ENCODE measurements around the gene DPRX.

DPRX gene, protein sequence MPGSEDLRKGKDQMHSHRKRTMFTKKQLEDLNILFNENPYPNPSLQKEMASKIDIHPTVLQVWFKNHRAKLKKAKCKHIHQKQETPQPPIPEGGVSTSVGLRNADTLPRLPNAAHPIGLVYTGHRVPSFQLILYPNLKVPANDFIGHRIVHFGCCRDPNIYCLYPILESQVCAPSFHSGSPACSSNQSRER

GRCh38 chr19:53631949-53632407 is at the start of gene DPRX:
Gene DPRX (plus strand): TSS chr19:53631999. CDS start chr19:53632107, 108 bp downstream.
- DNase-seq, result no peak

- DNase-seq, result no peak
Measured at GRCh38 chr19:53583181-53583580, 48.6 kb upstream of the DPRX start.

DNA sequence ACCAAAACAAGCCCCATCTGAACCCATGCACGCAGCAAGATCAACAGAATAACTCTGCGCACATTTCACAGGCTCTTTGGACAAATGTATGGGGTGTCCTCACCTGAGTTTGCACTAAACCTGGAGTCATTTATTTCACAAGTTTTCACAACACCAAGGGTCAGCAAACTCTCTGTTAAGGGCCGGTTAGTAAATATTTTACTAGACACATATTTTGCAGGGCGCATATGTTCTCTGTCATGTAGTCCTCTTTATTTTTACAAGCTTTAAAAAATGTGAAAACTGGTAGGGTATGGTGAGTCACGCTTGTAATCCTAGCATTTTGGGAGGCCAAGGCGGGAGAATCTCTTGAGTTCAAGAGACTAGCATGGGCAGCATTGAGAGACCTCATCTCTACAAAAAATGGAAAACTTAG is 45.5 kb upstream of the DPRX start:
- DNase-seq, result no peak

- no peak for DNase-seq
Measured at GRCh38 chr19:53594811-53595509, 36.8 kb upstream of the DPRX start.

DNA sequence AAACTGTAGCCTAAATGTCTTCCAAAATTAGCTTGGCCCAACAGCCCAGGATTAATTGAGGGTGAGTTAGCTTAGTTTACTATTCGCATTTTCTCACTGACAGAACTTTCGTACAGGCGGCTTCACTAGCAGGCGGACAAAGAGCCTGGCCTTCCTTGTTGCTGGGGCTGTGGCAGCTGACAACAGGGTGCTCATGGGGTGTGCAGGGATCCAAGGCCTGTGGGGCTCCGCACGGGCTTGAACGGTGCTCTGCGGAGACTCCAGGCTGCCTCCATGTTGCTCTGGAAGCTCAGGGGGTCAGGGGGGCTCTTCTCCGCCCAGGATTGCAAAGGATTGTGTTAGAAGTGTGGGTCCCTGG is 36.3 kb upstream of the DPRX start:
- DNase-seq, result no peak

- no peak for DNase-seq
Measured at GRCh38 chr19:53596056-53596455, 35.7 kb upstream of the DPRX start.

DNA sequence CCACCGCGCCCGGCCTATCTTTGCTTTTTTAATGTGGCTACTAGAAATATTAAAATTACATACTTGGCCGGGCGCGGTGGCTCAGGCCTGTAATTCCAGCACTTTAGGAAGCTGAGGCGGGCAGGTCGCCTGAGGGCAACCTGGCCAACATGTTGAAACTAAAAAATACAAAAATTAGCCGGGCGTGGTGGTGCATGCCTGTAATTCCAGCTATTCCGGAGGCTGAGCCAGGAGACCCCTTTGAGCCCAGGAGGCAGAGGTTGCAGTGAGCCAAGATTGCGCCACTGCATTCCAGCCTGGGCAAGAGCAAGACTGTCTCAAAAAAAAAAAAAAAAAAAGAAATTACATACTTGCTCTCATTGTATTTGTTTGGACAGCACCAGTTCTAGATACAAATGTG is 34.8 kb upstream of the DPRX start:
- no peak for DNase-seq

- no peak for DNase-seq
Measured at GRCh38 chr19:53598361-53598760, 33.4 kb upstream of the DPRX start.

DNA sequence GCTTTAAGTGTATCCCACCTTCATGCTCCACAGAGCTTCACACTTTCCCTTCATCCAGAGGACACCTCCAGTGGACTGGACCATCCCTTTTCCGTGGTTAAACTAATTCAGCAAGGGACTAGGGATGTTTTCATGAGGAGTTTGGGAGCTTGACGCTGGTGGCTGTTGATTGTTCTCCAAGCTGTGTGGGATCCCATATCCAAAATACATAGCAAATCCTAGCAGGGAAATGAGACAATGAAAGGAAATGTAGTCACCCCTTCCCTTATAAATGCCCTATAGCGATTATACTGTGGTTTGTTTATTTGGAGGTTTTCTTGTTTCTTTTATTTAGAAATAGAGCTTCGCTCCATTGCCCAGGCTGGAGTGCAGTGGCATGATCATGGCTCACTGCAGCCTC is 31.6 kb upstream of the DPRX start:
- DNase-seq, result no peak

GRCh38 chr19:53606031-53606430 is 25.8 kb upstream of the DPRX start:
- DNase-seq, result no peak

DNA sequence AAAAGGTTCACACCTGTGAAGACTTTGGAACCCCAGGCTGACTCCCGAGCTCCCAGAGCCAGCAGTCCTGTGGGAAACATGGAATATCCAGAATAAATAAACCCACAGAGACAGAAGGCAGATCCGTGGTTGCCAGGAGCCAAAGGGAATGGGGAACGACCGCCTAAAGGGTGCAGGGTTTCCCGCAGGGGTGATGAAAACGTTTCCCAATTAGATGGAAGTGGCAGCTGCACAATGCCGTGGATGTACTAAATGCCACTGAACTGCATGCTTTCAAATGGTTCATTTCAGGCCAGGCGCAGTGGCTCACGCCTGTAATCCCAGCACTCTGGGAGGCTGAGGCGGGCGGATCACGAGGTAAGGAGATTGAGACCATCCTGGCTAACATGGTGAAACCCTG is 23.4 kb upstream of the DPRX start:
- no peak for DNase-seq

DNA sequence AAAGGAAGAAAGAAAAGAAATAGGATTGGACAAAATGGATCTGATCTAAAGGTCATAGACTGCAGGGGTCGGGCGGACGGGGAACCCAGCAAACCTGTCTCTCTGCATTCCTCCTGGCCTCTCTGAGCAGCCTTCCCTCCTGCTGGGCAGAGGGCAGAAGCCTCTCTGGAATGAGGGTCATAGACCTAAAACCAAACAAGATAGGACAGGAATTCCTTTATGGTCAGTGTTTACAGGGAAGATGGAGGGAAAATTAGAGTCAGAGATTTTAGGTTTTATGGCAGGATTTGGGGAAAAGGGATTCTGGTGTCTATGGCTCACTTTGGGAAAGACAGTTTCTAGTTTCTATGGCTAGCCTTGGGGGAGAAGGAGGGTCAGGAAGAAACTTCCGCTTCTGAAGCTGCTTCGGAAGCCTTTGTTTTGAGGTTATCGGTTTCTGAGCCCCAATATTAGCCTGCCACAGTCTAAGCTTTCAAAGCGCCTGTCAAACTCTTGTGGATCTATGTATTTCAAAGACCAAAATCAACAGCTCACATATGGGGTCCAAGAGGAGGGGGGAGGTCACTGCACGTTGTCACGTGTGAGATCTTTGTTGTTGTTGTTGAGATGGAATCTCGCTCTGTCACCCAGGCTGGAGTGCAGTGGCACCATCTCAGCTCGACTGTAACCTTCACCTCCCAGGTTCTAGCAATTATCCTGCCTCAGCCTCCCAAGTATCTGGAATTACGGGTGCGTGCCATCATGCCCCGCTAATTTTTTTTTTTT is 18.9 kb upstream of the DPRX start:
- no peak for DNase-seq

DNA sequence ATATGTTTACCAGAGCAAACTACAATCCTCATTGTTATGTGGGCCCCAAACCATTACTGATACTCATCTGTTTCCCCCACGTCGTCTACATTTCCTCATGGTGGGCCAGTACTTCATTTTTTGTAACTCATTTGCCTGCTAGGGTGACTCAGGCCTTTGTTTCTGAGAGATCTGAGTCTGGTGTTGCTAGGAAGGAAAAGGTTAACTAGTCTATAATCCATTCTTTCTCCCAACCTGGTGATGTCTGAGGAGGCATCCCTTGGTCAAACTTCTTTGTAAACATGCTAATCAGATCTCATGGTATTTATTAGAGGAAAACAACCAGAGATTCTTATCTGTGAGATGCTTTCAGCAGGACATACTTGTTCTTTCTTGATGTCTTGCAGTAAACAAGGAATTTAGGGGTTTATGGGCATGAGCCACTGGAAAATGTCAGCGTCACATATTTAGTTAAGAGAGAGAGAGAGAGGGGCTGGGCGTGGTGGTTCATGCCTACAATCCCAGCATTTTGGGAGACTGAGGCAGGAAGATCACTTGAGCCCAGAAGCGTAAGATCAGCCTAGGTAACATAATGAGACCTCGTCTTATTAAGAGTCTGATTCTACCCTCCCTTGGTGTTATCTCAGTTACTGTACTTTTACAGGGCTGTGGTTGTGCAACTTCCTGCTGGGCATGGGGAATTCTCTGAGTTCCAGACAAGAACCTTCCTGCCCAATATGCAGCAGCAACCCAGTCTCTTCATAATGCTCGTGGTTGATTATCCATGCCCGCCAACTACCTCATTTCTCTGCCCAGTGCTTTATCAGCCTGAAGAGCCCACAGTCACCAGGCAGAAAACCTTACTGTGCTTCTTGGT is 9.7 kb upstream of the DPRX start:
- DNase-seq, result no peak

DNA sequence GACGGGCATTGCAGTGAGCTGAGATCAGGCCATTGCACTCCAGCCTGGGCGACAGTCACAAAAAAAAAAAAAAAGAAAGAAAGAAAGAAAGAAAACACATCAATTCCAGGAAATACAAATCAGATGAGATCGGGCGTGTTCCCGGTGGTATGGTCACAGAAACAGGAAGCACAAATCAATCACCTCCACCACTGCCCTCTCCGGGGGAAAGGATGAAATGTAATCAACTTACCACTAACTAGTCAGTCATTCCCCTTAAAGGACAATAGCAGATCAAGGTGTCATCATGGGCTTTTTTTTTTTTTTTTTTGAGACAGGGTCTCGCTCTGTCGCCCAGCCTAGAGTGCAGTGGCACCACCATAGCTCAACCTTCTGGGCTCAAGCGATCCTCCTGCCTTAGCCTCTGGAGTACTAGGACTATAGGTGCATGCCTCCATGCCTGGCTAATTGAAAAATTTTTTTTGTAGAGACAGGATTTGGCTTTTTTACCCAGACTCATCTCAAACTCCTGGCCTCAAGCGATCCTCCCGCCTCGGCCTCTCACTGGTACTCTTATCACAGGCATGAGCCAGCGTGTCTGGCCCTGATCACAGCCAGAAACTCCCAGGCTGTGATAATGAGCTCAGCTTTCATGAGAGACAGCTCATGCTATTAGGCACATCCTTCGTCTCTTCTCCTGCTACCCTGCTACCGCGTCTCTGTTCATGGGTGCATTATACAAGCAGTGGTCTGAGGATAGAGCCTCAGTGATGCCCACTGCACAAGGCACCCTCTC is 6.8 kb upstream of the DPRX start:
- no peak for DNase-seq

DNA sequence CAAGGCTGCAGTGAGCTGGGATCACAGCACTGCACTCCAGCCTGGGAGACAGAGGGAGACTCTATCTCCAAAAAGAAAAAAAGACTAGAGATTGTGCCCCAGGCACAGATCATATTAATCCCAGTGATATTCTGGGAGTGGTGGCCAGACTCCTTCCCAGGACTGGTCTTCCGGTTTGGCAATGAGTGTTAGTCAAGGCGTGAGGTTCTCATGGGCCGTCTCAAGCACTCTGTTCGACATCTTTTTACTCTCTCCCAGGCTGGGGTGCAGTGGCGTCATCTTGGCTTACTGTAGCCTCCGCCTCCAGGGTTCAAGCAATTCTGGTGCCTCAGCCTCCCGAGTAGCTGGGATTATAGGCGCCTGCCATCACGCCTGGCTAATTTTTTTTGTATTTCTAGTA is 5.3 kb upstream of the DPRX start:
- no peak for DNase-seq

GRCh38 chr19:53626976-53627375 is 4.8 kb upstream of the DPRX start:
- no peak for DNase-seq

- DNase-seq, result no peak
Measured at GRCh38 chr19:53634768-53635167, 3.0 kb downstream of the DPRX start.

DNA sequence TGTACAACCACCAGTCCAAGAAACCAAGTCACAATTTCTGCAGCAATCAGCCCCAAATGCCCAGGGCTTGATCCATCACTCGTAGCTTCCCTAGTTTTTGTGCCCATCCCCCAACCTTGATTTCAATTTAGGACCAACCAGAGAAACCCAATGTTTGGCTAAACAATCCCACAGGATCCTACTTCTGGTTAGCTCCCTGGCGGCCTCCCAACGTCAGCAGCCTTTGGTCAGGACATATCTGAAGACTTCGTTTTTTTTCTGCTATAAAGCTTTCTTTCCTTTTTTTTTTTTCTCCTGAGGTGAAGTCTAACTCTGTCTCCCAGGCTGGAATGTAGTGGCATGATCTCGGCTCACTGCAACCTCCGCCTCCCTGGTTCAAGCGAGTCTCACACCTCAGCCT is 7.7 kb downstream of the DPRX start:
- no peak for DNase-seq

DNA sequence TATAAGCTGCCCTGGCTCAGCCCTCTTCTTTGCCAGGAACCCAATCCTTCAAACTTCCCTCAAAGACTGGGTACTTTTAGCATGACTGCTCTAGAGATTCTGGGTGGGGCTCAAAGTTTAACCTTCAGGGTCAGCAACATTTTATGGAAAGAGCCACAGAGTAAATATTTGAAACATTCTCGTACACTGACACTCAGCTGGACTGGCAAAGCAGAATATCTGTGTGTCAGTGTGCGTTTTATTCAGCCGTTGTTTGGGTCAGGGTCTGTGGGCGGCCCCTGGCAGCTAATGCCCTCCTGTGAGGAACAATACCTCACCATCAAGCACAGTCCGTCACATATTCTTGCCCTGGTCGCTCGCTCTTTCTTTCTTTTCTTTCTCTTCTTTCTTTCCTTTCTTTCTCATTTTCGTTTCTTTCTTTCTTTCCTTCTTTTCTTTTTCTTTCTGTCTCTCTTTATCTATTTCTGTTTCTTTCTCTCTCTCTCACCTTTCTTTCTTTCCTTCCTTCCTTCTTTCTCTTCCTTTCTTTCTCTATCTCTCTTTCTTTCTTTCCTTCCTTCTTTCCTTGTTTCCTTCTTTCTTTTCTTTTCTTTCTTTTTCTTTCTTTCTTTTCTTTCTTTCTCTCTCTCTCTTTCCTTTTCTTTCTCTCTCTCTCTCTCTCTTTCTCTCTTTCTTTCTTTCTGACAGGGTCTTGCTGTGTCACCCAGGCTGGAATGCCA is 10.7 kb downstream of the DPRX start:
- no peak for DNase-seq

GRCh38 chr19:53644061-53644816 is 12.4 kb downstream of the DPRX start:
- no peak for DNase-seq

DNA sequence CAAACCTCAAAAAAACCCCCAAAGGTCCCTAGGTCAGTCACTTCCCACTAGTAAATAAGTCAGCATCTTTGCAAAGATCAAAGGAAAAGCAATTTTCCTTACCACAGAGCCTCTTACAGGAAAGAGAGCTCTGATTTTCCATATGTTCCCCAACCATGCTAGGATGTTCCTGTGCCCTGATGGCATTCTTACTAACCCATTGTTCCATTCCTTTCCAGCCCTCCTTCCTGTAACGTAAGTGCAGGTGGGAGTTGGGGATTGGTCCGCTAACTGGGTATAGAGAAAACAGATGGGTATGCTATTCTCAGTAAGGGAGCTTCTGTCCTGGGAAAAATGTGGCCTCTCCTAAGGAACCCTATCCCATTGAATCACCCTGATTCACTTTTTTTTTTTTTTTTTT is 14.3 kb downstream of the DPRX start:
- DNase-seq, result no peak
